Esophagus muscularis mucosa (tissue), 4 donors: ENCODE results near the gene TBC1D12. TPM values are rescaled to one million over a fixed set of nuclear protein-coding genes. Genes with fewer than 3 reads are reported as not detected.

ENCODE experiments used
- DNase-seq: peaks from one replicate; pipeline ENCODE4 v3.0.0-alpha.2; 2017; ENCODE audit errors: extremely low spot score
- H3K27ac ChIP-seq, 4 donors: fragments of 200-600 bp; sonication (generic); replicated peaks in 1 of 4; 1 replicate in 3 of 4; 2 replicates in 1 of 4; pipeline ENCODE4 v1.5.1; 2016 to 2019; ENCODE audit warnings: mild to moderate bottlenecking in 1 of 4
- H3K27me3 ChIP-seq, 4 donors: fragments of 200-600 bp; sonication (generic); one replicate each; pipeline versions ENCODE4 v1.5.1 to v1.6.0; 2016 to 2019
- H3K36me3 ChIP-seq, 4 donors: fragments of 200-600 bp; sonication (generic); one replicate each; pipeline ENCODE4 v1.5.1; 2016 to 2019
- H3K4me1 ChIP-seq, 4 donors: fragments of 200-600 bp; sonication (generic); one replicate each; pipeline ENCODE4 v1.5.1; 2016 to 2019
- H3K4me3 ChIP-seq, 4 donors: fragments of 200-600 bp; sonication (generic); 1 replicate in 2 of 4; 2 replicates in 2 of 4; pipeline ENCODE4 v1.5.1; 2016 to 2019; ENCODE audit warnings: mild to moderate bottlenecking in 4 of 4, moderate library complexity in 1 of 4
- H3K9me3 ChIP-seq, 4 donors: fragments of 200-600 bp; sonication (generic); 1 replicate in 3 of 4; 2 replicates in 1 of 4; pipeline ENCODE4 v1.5.1; 2016 to 2019
- EP300 ChIP-seq: sonication (generic); formaldehyde crosslinking; IDR thresholded peaks from one replicate; pipeline ENCODE4 v1.6.1; 2017; ENCODE audit warnings: antibody characterized with exemption
- POLR2A ChIP-seq: fragments of 450-650 bp; IDR thresholded peaks from one replicate; pipeline ENCODE4 v1.6.1; 2017; ENCODE audit warnings: antibody characterized with exemption, moderate library complexity, mild to moderate bottlenecking, low read depth
- POLR2AphosphoS5 ChIP-seq, 2 donors: sonication (generic); formaldehyde crosslinking; IDR thresholded peaks; one replicate each; pipeline ENCODE4 v1.6.1; 2017; ENCODE audit warnings: antibody characterized with exemption in 2 of 2
- WGBS: methylation state at CpG from one replicate; pipeline ENCODE4 v1.1.5; 2018; 5-methylcytosine and 5-hydroxymethylcytosine counted together
- intact Hi-C: fragments of 100-400 bp; cut with DNase I; formaldehyde crosslinking; loops from one replicate; pipeline ENCODE4 v1.15.1; 2023
- total RNA-seq, 4 donors: library from RNA; depleted of rRNA; stranded (reverse); fragments of >200 nt; gene quantifications; one replicate each; pipeline versions ENCODE4 v1.1.0 to v1.2.1, GENCODE V29; 2016
- TF ChIP-seq, protein P1 (sequence below), 3 experiments: fragments of 200-600 bp in 2 of 3; fragments of 450-650 bp in 1 of 3; sonication (generic) in 2 of 3; IDR thresholded peaks; one replicate each; pipeline ENCODE4 v1.5.1; 2017 to 2019; ENCODE audit warnings: antibody characterized with exemption in 3 of 3, mild to moderate bottlenecking in 2 of 3, moderate library complexity in 1 of 3

The TBC1D12 gene
- total RNA-seq, 4 donors from 2014 or later: 16.2 to 22.9 (median 17.7) TPM

DNA sequence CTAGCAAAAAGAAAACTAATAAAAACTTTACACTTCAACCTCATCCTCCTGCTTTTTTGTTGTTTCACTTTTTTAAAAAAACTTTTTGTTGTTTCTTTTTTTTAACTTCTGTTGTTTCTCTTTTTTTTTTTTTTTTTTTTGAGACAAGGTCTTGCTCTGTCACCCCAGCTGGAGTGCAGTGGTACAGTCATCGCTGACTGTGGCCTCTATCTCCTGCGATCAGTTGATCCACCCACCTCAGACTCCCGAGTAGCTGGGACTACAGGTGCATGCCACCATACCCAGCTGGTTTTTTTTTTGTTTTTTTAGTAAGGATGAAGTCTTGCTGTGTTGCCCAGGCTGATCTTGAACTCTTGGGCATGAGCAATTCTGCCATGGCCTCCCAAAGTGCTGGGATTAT lies 85.2 kb downstream of the TBC1D12 start:
- no peaks in the 10 kb centered on the region for H3K27me3 ChIP-seq
- no peak for DNase-seq
- no peak overlapping the region for H3K27ac ChIP-seq
- WGBS: 87% methylated on average over 3 of the region's 3 CpGs
- intact Hi-C loops: no loop called here
- H3K36me3 ChIP-seq: peaks cover 0 to 6% (median 0%) of the 10 kb centered on the region in 4 donors
- no peak overlapping the region for H3K4me3 ChIP-seq
- H3K9me3 ChIP-seq: peaks cover 0 to 10% (median 7%) of the 10 kb centered on the region in 4 donors
- TF ChIP-seq, protein P1, sequence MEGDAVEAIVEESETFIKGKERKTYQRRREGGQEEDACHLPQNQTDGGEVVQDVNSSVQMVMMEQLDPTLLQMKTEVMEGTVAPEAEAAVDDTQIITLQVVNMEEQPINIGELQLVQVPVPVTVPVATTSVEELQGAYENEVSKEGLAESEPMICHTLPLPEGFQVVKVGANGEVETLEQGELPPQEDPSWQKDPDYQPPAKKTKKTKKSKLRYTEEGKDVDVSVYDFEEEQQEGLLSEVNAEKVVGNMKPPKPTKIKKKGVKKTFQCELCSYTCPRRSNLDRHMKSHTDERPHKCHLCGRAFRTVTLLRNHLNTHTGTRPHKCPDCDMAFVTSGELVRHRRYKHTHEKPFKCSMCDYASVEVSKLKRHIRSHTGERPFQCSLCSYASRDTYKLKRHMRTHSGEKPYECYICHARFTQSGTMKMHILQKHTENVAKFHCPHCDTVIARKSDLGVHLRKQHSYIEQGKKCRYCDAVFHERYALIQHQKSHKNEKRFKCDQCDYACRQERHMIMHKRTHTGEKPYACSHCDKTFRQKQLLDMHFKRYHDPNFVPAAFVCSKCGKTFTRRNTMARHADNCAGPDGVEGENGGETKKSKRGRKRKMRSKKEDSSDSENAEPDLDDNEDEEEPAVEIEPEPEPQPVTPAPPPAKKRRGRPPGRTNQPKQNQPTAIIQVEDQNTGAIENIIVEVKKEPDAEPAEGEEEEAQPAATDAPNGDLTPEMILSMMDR (IDR thresholded peaks at IDR 0.05): no peak
- TF ChIP-seq EP300: no peak
- no peak for TF ChIP-seq POLR2A
- no peak for TF ChIP-seq POLR2AphosphoS5 (IDR thresholded peaks at IDR 0.05)
- H3K4me1 ChIP-seq: peaks cover 5 to 17% (median 9%) of the 10 kb centered on the region in 4 donors

DNA sequence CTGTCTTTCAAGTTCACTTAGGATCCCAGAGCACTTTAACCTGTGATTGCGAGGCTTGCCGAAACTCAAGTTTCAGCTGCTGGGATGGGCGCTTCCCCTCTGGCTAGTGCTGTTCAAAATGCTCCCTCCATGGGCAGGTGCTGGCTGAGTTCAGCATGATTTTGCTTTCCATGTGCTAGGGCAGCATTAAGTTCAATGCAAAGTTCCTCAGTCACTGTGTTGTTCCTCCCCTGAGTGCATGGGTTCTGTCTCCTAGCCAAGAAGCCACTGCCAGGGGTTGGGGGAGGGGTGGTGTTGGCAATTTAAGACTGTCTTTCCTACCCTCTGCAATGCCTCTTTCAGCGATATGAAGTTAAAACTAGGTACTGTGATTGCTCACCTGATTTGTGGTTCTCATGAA lies 86.8 kb downstream of the TBC1D12 start:
- no peaks in the 10 kb centered on the region for H3K27me3 ChIP-seq
- peaks cover 5 to 17% (median 9%) of the 10 kb centered on the region in 4 donors for H3K4me1 ChIP-seq
- no peak overlapping the region for H3K27ac ChIP-seq
- intact Hi-C loops: no loop called here
- no peak for DNase-seq
- TF ChIP-seq EP300: no peak
- WGBS: 100% methylated on average over 4 of the region's 4 CpGs
- H3K9me3 ChIP-seq: peaks cover 0 to 4% (median 1%) of the 10 kb centered on the region in 4 donors
- H3K36me3 ChIP-seq: peaks cover 0 to 4% (median 0%) of the 10 kb centered on the region in 4 donors
- H3K4me3 ChIP-seq: no peak overlapping the region

DNA sequence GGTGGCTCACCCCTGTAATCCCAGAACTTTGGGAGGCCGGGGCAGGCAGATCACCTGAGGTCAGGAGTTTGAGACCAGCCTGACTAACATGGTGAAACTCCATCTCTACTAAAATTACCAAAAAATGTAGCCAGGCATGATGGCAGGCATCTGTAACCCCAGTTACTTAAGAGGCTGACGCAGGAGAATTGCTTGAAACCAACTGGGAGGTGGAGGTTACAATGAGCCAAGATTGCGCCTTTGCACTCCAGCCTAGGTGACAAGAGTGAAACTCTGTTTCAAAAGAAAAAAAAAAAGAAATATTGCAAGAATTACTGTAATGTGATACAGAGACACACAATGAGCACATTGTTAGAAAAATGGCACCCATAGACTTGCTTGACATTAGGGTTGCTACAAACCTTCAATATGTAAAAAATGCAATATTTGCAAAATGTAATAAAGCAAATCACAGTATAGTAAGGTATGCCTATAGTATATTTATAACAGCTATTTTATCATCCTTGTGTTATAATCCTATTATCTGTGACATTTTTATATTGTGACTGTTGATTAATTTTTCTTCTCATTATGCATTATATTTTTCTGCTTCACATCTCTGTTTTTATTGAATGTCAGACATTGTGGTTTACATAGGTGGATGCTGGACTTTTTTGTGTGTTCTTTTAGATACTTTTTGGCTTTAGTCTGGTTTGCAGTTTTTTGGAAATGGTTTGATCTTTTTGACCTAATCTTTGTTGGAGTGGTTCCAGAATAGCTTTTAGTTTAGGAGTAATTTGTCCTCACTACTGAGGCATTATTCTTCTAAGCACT lies 87.8 kb downstream of the TBC1D12 start:
- Histone ChIP-seq H3K27me3 (no peaks in the 10 kb centered on the region), H3K4me1 (peaks cover 5 to 17% (median 9%) of the 10 kb centered on the region in 4 donors), H3K36me3 (peaks cover 0 to 3% (median 0%) of the 10 kb centered on the region in 4 donors), H3K9me3 (no peaks in the 10 kb centered on the region), H3K4me3 (no peak overlapping the region), H3K27ac (no peak overlapping the region)
- TF ChIP-seq, protein P1 (IDR thresholded peaks at IDR 0.05): no peak
- no peak for TF ChIP-seq POLR2AphosphoS5 (IDR thresholded peaks at IDR 0.05)
- intact Hi-C loops: no loop called here
- no peak for DNase-seq
- WGBS: 90% methylated on average over 3 of the region's 3 CpGs

DNA sequence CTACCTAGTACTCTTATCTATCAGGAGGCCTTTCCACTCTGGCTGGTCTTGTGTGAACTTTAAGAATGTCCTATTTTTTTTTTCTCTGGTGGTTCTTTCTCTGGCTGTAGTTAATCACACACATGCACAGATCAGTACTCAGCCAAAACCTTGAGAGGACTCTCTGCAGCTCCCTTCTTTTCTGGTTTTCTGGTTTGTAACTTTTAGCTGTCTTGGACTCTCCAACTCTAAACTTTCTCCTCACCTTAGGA lies 88.4 kb downstream of the TBC1D12 start:
- peaks cover 0 to 3% (median 0%) of the 10 kb centered on the region in 4 donors for H3K36me3 ChIP-seq
- intact Hi-C loops: no loop called here
- no peak overlapping the region for H3K4me3 ChIP-seq
- DNase-seq: no peak
- no peaks in the 10 kb centered on the region for H3K27me3 ChIP-seq
- H3K4me1 ChIP-seq: peaks cover 5 to 17% (median 9%) of the 10 kb centered on the region in 4 donors
- H3K9me3 ChIP-seq: no peaks in the 10 kb centered on the region
- no peak overlapping the region for H3K27ac ChIP-seq
- TF ChIP-seq, protein P1 (IDR thresholded peaks at IDR 0.05): no peak
- TF ChIP-seq POLR2AphosphoS5 (IDR thresholded peaks at IDR 0.05): no peak
- no peak for TF ChIP-seq POLR2A
- no peak for TF ChIP-seq EP300

DNA sequence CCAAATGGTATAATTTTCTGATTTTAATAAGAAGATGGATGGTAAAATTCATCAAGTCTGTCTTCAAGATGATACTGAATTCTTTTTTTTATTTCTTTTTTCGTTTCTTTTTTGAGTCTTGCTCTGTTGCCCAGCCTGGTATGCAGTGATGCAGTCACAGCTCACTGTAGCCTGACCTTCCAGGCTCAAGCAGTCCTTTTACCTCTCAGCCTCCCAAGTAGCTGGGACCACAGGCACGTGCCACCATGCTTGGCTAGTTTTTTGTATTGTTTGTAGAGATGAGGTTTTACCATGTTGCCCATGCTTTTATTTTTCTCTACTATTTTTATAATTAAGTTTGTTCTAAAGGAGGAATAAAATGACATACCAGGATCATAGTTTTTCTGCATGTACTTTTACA lies 91.1 kb downstream of the TBC1D12 start:
- intact Hi-C loops: no loop called here
- 83% methylated on average over 2 of the region's 2 CpGs for WGBS
- Histone ChIP-seq H3K9me3 (no peaks in the 10 kb centered on the region), H3K27me3 (no peaks in the 10 kb centered on the region), H3K27ac (no peak overlapping the region), H3K36me3 (peaks cover 0 to 3% (median 0%) of the 10 kb centered on the region in 4 donors), H3K4me3 (no peak overlapping the region), H3K4me1 (peaks cover 5 to 17% (median 9%) of the 10 kb centered on the region in 4 donors)
- no peak for DNase-seq
- TF ChIP-seq EP300 (no peak), POLR2A (no peak)
- TF ChIP-seq, protein P1 (IDR thresholded peaks at IDR 0.05): no peak
